ENCODE results near the gene PLSCR4.

DNA sequence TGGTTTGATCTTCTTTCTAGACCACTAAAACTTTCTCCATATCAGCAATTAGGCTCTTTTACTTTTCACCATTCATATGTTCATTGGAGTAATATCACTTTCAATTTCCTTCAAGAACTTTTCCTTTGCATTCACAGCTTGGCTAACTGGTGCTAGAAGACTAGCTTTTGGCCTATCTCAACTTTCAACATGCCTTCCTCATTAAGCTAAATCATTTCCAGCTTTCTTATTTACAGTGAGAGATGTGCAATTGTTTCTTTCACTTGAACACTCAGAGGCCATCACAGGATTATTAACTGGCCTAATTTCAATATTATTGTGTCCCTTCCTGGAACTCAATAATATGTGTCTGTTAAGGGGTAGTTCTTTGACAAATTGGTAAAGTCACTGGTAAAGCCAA is 47.1 kb downstream of the PLSCR4 start:
- TF ChIP-seq, protein P1, sequence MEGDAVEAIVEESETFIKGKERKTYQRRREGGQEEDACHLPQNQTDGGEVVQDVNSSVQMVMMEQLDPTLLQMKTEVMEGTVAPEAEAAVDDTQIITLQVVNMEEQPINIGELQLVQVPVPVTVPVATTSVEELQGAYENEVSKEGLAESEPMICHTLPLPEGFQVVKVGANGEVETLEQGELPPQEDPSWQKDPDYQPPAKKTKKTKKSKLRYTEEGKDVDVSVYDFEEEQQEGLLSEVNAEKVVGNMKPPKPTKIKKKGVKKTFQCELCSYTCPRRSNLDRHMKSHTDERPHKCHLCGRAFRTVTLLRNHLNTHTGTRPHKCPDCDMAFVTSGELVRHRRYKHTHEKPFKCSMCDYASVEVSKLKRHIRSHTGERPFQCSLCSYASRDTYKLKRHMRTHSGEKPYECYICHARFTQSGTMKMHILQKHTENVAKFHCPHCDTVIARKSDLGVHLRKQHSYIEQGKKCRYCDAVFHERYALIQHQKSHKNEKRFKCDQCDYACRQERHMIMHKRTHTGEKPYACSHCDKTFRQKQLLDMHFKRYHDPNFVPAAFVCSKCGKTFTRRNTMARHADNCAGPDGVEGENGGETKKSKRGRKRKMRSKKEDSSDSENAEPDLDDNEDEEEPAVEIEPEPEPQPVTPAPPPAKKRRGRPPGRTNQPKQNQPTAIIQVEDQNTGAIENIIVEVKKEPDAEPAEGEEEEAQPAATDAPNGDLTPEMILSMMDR (conservative IDR thresholded peaks at IDR 0.05; ENCODE audit: low read depth, low read length): no peak
- TF ChIP-seq BHLHE40 (IDR thresholded peaks at IDR 0.05; ENCODE audit: low read depth, low read length): no peak
- TF ChIP-seq RFX5 (IDR thresholded peaks at IDR 0.05; ENCODE audit: low read depth, low read length): no peak
- TF ChIP-seq RAD21 (IDR thresholded peaks at IDR 0.05; ENCODE audit: low read length): no peak
- TF ChIP-seq CHD1 (IDR thresholded peaks at IDR 0.05; ENCODE audit: low read depth, low read length): no peak
- TF ChIP-seq POLR2A (IDR thresholded peaks at IDR 0.05; ENCODE audit: low read depth, low read length): no peak
